Esophagus mucosa (tissue), 1 donor: ENCODE results near the gene ACTR3. TPM values are rescaled to one million over a fixed set of nuclear protein-coding genes. Genes with fewer than 3 reads are reported as not detected.

Experiments used
- ATAC-seq: fragments of 200-7000 bp; cut with Tn5 transposase; one replicate; pipeline ENCODE4 v1.9.1; 2020
- total RNA-seq: library from RNA; stranded (reverse); gene quantifications from one replicate; pipeline ENCODE4 v1.2.4, GENCODE V29; 2023
- donor health status: DM: yes; HTN: yes; CAD: no.

Gene ACTR3
- total RNA-seq, 1 donor from 2014 or later = 295 TPM

DNA sequence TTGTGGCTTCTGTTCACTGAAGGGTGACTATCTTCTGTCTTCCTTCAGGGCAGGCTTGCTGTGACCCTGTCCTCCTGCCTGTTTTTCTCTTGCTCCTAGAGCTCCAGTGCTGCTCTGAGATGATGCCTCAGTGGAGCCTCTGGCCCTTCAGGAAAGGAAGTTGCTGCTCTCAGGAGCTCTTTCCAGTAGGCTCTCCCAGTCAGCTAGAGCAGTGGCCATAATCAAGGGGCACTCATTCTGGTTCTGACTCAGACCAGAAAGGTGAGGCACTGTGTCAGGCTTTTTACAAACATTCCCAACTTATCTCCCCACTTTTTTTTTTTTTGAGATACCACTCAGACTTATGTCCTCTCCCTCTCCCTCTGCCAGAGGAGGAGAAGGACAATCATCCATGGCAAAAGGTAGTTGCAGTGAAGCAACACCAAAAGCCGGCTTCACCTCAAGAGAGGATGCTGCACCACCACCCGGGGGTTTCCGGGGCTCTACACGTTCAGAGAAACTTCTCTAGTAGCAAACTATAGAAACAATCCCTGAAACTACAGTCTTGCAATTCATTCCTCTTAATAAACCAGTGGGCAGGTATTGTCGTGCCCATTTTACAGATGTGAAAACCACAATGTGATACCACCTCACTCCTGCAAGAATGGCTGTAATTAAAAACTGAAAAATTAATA lies 115.4 kb downstream of the ACTR3 start:
- ATAC-seq = no peak

DNA sequence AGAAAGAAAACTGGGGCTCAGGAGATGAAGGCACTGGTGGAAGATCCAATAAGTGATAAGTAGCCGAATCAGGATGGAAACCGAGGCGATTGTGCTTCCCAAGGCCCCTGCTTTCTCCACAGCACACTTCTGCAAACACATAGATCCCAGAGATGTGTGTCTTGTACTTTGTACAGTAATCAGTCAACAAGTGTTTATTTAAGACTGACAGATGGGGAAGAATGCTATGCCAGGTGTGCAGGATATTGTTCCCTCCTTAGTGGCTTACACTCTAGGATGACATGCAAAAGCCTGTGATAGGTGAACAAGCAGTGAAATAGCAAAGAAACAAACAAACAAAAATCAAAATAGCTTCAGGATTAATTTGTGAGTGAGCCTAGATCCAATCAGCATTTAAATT lies 116.6 kb downstream of the ACTR3 start:
- ATAC-seq = no peak

DNA sequence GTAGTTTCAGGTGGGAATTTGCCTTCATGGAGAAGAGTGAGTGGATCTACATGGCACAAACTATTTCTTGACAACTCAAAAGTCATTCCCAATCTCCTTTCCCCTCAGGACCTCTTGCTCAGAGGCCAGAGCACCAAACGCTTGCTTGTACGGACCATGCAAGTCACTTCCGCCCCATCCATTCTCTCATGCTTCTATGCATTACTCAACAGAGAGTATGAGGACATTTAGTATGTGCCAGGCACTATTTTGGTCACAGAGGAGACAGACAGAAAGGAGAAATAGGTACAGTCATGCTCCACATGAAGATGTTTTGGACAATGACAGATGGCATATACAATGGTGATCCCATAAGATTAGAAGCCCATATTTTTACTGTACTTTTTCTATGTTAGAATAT lies 117.5 kb downstream of the ACTR3 start:
- ATAC-seq = no peak

DNA sequence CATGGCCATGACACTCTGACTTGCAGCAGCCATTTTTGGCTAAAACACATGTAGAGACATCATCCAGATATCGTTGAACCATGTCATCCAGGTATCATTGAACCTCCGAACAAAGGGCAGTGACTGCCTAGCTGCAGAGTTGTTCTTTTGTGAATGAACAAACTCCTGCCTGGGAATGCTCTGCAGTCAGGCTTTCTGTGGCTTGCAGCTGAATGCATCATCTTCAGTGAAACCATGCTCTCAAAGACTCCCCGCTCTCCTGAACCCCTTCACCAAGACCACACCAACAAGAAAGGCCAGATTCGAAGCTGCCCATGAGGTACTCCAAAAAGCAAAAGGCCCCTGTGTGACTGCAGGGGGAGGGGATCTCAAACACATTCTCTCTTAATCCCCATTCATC lies 118.8 kb downstream of the ACTR3 start:
- no peak for ATAC-seq

DNA sequence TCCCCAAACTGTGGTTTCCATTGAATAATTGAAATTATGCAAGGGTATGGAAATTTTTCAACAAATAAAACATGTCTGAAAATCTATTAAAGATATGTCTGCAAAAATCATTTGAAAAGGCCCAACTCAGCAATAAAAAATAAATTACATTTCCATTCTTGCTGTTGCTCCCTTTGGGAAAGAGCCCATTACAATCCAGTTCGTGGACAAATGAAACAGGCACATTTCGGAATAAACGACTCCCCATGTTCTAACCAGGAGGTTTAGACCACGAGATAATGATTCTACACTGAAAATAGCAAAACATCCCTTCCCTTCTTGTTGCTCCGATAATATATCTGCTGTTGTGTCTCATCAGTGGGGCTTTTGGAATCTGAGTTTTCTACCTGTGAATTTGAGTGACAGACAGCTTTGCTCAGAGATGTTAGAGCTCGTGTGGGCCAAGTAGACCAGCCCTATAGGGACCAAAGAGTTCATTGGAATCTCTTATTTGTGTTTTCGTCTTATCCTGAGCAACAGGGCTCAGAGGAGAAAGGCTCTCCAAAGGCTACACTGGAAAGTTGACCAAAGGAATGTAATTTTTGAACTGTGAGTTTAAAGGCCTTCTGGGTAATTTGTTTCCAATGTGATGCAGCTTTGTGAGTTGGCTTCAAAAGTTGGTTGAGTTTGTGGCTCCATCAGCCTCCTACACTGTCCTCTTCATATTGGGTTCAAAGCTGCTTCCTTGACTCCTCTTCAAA lies 119.5 kb downstream of the ACTR3 start:
- ATAC-seq = no peak

DNA sequence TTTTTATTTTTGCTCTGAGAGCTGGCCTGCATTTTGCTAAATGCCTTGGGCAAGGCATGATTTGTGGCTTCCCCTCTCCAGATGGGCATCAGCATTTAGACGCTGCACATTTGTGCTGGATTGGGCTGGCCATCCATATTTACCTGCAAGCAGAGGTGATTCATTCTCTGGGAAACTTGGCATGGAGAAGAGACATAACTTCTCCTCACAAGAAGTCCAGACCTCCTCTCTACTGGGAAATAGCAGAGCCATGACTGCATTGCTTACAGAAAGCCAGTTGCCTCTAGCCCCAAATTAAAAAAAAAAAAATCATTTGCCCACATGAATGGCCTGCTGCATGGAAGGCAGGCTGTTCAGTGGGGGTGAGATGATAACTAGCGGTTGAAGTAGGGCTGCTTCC lies 120.1 kb downstream of the ACTR3 start:
- no peak for ATAC-seq

DNA sequence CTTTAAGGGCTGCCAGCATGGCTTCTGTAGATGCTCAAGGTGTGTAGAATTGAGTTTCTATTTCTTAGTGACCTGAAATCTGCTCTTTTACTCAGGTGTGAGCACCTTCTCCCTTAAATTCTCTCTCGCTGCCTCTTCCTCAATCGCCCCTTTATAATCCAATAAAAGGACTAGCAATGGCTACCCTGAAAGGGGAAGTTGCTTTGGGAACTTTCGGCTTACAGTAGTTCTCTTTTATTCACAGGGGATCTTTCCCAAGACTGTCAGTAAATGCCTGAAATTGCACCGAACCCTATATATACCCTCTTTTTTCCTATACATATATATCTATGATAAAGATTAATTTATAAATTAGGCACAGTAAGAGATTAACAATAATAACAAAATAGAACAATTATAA lies 121.8 kb downstream of the ACTR3 start:
- no peak for ATAC-seq

Other genes with a start within 250 kb of the ACTR3 start
- 48.0 TPM for gene SLC35F5, start 133.4 kb upstream of the ACTR3 start, total RNA-seq